HepG2 (cell line): ENCODE results near the gene DENND11. TPM values are rescaled to one million over a fixed set of nuclear protein-coding genes. Genes with fewer than 3 reads are reported as not detected.

ENCODE experiments used
- ATAC-seq: fragments of 200-7000 bp; cut with Tn5 transposase; 3 replicates; pipeline ENCODE4 v1.9.1; 2020; ENCODE audit warnings: mild to moderate bottlenecking, moderate library complexity
- BruUV-seq: library from RNA; stranded (reverse); fragments of 400-500 nt; replicated peaks from 2 replicates; lab custom pipeline; 2021; lab: Mats Ljungman, UMichigan
- CTCF ChIA-PET: fragments of 300-600 bp; formaldehyde crosslinking; extraction: SDS; loops from one replicate; lab custom pipeline; 2021; ENCODE audit warnings: low total read pairs, inconsistent platforms, low intra/inter-chr PET ratio; lab: Yijun Ruan, JAX
- POLR2A ChIA-PET: fragments of 350-600 bp; sonication (Branson Sonifier 250); formaldehyde crosslinking; loops from one replicate; lab custom pipeline; 2020; ENCODE audit warnings: antibody characterized with exemption, inconsistent platforms; lab: Yijun Ruan, JAX
- DNase-seq: peaks from one replicate; pipeline ENCODE4 v3.0.0-alpha.2; 2015; ENCODE audit warnings: low spot score
- FAIRE-seq: peaks from 3 replicates; lab custom pipeline; 2011; peaks lifted over from hg19 to GRCh38; lab: Jason Lieb, UNC
- H2AFZ ChIP-seq: one replicate; pipeline ENCODE4 v1.6.1; 2011; ENCODE audit warnings: low read length, inconsistent platforms
- H3K27ac ChIP-seq: fragments of 300-600 bp; 3 replicates; pipeline ENCODE4 v1.8.0; 2011; ENCODE audit warnings: mixed run types, mild to moderate bottlenecking, mixed read lengths, low read length, inconsistent platforms; ENCODE audit not compliant: insufficient read depth; ENCODE audit errors: extremely low read length
- H3K27me3 ChIP-seq, 2 experiments: fragments of 200-600 bp in 1 of 2; 2 replicates in 1 of 2; 3 replicates in 1 of 2; pipeline versions ENCODE4 v1.6.0 to v1.8.0; 2011; ENCODE audit warnings: low read length in 2 of 2, mild to moderate bottlenecking in 2 of 2, moderate library complexity in 2 of 2, inconsistent platforms in 1 of 2; ENCODE audit not compliant: insufficient read depth in 2 of 2, control insufficient read depth in 1 of 2
- H3K36me3 ChIP-seq, 2 experiments: fragments of 200-600 bp in 1 of 2; replicated peaks in 1 of 2; 2 replicates in 1 of 2; 3 replicates in 1 of 2; pipeline versions ENCODE4 v1.5.1 to v1.8.0; 2011; ENCODE audit warnings: low read length in 2 of 2, inconsistent platforms in 1 of 2; ENCODE audit not compliant: insufficient read depth in 2 of 2, control insufficient read depth in 1 of 2
- H3K4me1 ChIP-seq: 2 replicates; pipeline ENCODE4 v1.5.1; 2012; ENCODE audit warnings: low read length, inconsistent platforms; ENCODE audit not compliant: insufficient read depth
- H3K4me2 ChIP-seq: 2 replicates; pipeline ENCODE4 v1.6.0; 2011; ENCODE audit warnings: low read depth, low read length, inconsistent platforms
- H3K4me3 ChIP-seq, 3 experiments: fragments of 200-600 bp in 1 of 3; sonication (generic), shearing (Covaris generic) in 1 of 3; replicated peaks in 1 of 3; 2 replicates each; pipeline ENCODE4 v1.5.1; 2011 to 2016; ENCODE audit warnings: low read length in 3 of 3, inconsistent platforms in 2 of 3, low read depth in 2 of 3, mild to moderate bottlenecking in 2 of 3, control low read depth in 1 of 3, mixed read lengths in 1 of 3; ENCODE audit not compliant: insufficient read depth in 1 of 3
- H3K79me2 ChIP-seq: one replicate; pipeline ENCODE4 v1.6.1; 2011; ENCODE audit warnings: low read length, inconsistent platforms; ENCODE audit not compliant: insufficient read depth
- H3K9ac ChIP-seq: 2 replicates; pipeline ENCODE4 v1.6.0; 2011; ENCODE audit warnings: mild to moderate bottlenecking, low read depth, low read length, inconsistent platforms; ENCODE audit not compliant: insufficient read depth
- H3K9me3 ChIP-seq: 2 replicates; pipeline ENCODE4 v1.5.1; 2012; ENCODE audit warnings: mild to moderate bottlenecking, low read length
- H4K20me1 ChIP-seq: 2 replicates; pipeline ENCODE4 v1.6.0; 2011; ENCODE audit warnings: inconsistent platforms, mild to moderate bottlenecking, low read length, moderate library complexity; ENCODE audit not compliant: insufficient read depth
- BORCS8-MEF2B ChIP-seq: sonication (generic); formaldehyde crosslinking; IDR thresholded peaks from 2 replicates; pipeline ENCODE4 v1.8.0; 2022; ENCODE audit warnings: mild to moderate bottlenecking, missing genetic modification reagents
- CEBPG ChIP-seq: IDR thresholded peaks from 2 replicates; pipeline ENCODE4 v1.6.1; 2016
- DMTF1 ChIP-seq: sonication (generic); formaldehyde crosslinking; IDR thresholded peaks from 2 replicates; pipeline ENCODE4 v1.4.0; 2020; ENCODE audit warnings: mild to moderate bottlenecking, missing genetic modification reagents
- ELF3 ChIP-seq: IDR thresholded peaks from 2 replicates; pipeline ENCODE4 v1.6.1; 2016; ENCODE audit warnings: missing genetic modification reagents, missing compliant biosample characterization
- ESRRA ChIP-seq: sonication (generic); formaldehyde crosslinking; IDR thresholded peaks from 2 replicates; pipeline ENCODE4 v1.5.1; 2020; ENCODE audit warnings: mild to moderate bottlenecking, low read depth, missing genetic modification reagents
- ETV6 ChIP-seq: sonication (generic); formaldehyde crosslinking; conservative IDR thresholded peaks from 2 replicates; pipeline ENCODE4 v1.4.0; 2020; ENCODE audit warnings: missing genetic modification reagents
- FOXO1 ChIP-seq: sonication (generic); formaldehyde crosslinking; IDR thresholded peaks from 2 replicates; pipeline ENCODE4 v1.4.0; 2020; ENCODE audit warnings: missing genetic modification reagents
- FOXO4 ChIP-seq: sonication (generic); formaldehyde crosslinking; conservative IDR thresholded peaks from 2 replicates; pipeline ENCODE4 v1.8.1; 2023; ENCODE audit warnings: missing genetic modification reagents
- GZF1 ChIP-seq: sonication (generic); formaldehyde crosslinking; IDR thresholded peaks from 2 replicates; pipeline ENCODE4 v1.5.1; 2020; ENCODE audit warnings: mild to moderate bottlenecking, missing genetic modification reagents
- JARID2 ChIP-seq: sonication (generic); formaldehyde crosslinking; IDR thresholded peaks from 2 replicates; pipeline ENCODE4 v1.8.1; 2023; ENCODE audit warnings: missing genetic modification reagents, inconsistent platforms; ENCODE audit not compliant: insufficient replicate concordance
- JUNB ChIP-seq: sonication (generic); formaldehyde crosslinking; IDR thresholded peaks from 2 replicates; pipeline ENCODE4 v1.8.0; 2022; ENCODE audit warnings: missing genetic modification reagents, mild to moderate bottlenecking, borderline replicate concordance
- KDM5B ChIP-seq: sonication (generic); formaldehyde crosslinking; IDR thresholded peaks from 2 replicates; pipeline ENCODE4 v1.4.0; 2020; ENCODE audit warnings: missing genetic modification reagents, mild to moderate bottlenecking, borderline replicate concordance
- NBN ChIP-seq: fragments of 450-650 bp; conservative IDR thresholded peaks from 2 replicates; pipeline ENCODE4 v1.6.1; 2017
- NR2F6 ChIP-seq, 2 experiments: IDR thresholded peaks; 2 replicates each; pipeline ENCODE4 v1.6.1; 2016; ENCODE audit warnings: antibody characterized with exemption in 1 of 2, mild to moderate bottlenecking in 1 of 2
- SIN3A ChIP-seq: IDR thresholded peaks from 2 replicates; pipeline ENCODE4 v1.6.1; 2011; ENCODE audit warnings: low read depth, mild to moderate bottlenecking, control low read depth, low read length, borderline replicate concordance
- TGIF2 ChIP-seq: IDR thresholded peaks from 2 replicates; pipeline ENCODE4 v1.6.1; 2016; ENCODE audit warnings: control low read depth, missing compliant biosample characterization
- ZBTB38 ChIP-seq: sonication (generic); formaldehyde crosslinking; IDR thresholded peaks from 2 replicates; pipeline ENCODE4 v1.5.1; 2020; ENCODE audit warnings: mild to moderate bottlenecking, missing genetic modification reagents
- ZFP41 ChIP-seq: sonication (generic); formaldehyde crosslinking; IDR thresholded peaks from 2 replicates; pipeline ENCODE4 v1.4.0; 2020; ENCODE audit warnings: mild to moderate bottlenecking, missing genetic modification reagents, borderline replicate concordance
- ZNF430 ChIP-seq: sonication (generic); formaldehyde crosslinking; IDR thresholded peaks from 2 replicates; pipeline ENCODE4 v1.9.0; 2021; ENCODE audit warnings: mild to moderate bottlenecking, missing genetic modification reagents
- ZNF543 ChIP-seq: sonication (generic); formaldehyde crosslinking; IDR thresholded peaks from 2 replicates; pipeline ENCODE4 v1.4.0; 2020; ENCODE audit warnings: mild to moderate bottlenecking, missing genetic modification reagents
- ZNF552 ChIP-seq: sonication (generic); formaldehyde crosslinking; IDR thresholded peaks from 2 replicates; pipeline ENCODE4 v1.9.0; 2022; ENCODE audit warnings: missing genetic modification reagents, mild to moderate bottlenecking, borderline replicate concordance
- WGBS: methylation state at CpG from one replicate; pipeline ENCODE4 v1.1.6; 2017; ENCODE audit warnings: low lambda C conversion rate; 5-methylcytosine and 5-hydroxymethylcytosine counted together
- in situ Hi-C: cut with HindIII; loops from 2 replicates; pipeline ENCODE4 v1.10.0; 2017; ENCODE audit warnings: low pct_unique_long_range_greater_than_20kb; ENCODE audit not compliant: extremely low pct_ligation_motif_present
- intact Hi-C: fragments of 100-400 bp; cut with micrococcal nuclease; formaldehyde crosslinking; loops from one replicate; pipeline ENCODE4 v1.10.0; 2022; ENCODE audit not compliant: unreplicated experiment
- polyA plus RNA-seq, 8 experiments: library from polyadenylated mRNA; depleted of rRNA in 3 of 8; stranded (reverse) in 7 of 8; unstranded in 1 of 8; fragments of >200 nt; fragmentation: Illumina TruSeq in 4 of 8; extraction: Trizol in 4 of 8; gene quantifications; 2 replicates each; pipeline versions ENCODE4 v1.2.1 to v1.2.3, GENCODE V29; 2011 to 2016; ENCODE audit warnings: low read depth in 4 of 8, missing spikeins in 1 of 8, mixed read lengths in 1 of 8; ENCODE audit not compliant: insufficient read depth in 1 of 8
- total RNA-seq, 5 experiments: library from RNA; depleted of rRNA; stranded (reverse); fragments of >200 nt; fragmentation: Illumina TruSeq; extraction: Trizol; gene quantifications; 2 replicates each; pipeline ENCODE4 v1.2.3, GENCODE V29; 2016; ENCODE audit warnings: low read depth in 1 of 5

Gene DENND11
- total and polyA plus RNA-seq, 2 of the 13 experiments (the other 11 are each of a cell fraction or from before 2014, with no cell fraction given) = 7.1 to 10.5 TPM

- TF ChIP-seq FOXO4 (CRISPR knock-in tag) = no peak
- no peak for TF ChIP-seq NBN
- no peak for TF ChIP-seq ZNF543 (CRISPR knock-in tag)
- TF ChIP-seq CEBPG = peak; percentile 86
- TF ChIP-seq TGIF2 (CRISPR knock-in tag) = 0 out of 2 replicates have a peak, but pooled peaks have one; percentile 27
- TF ChIP-seq, all 625 proteins: peak for 16
Observed at GRCh38 chr7:141737118-141737835, 35.3 kb upstream of the DENND11 start (continued).

GRCh38 chr7:141731476-141732149 is 29.6 kb upstream of the DENND11 start:
- CTCF ChIA-PET = no interaction called here
- in situ Hi-C loops = loop anchor here (10.0 kb wide), 1 partner anchor 77 kb away; no protein-coding TSS in a partner anchor
- H3K9me3 ChIP-seq = no peaks in the 10 kb centered on the region
- no peaks in the 10 kb centered on the region for H3K36me3 ChIP-seq
- no peak for FAIRE-seq
- intact Hi-C loops = no loop called here
- H3K27ac ChIP-seq = no peak overlapping the region
- H3K27me3 ChIP-seq = no peaks in the 10 kb centered on the region
- ATAC-seq = no peak
- WGBS = 65% methylated on average over 24 of the region's 24 CpGs
- H3K4me1 ChIP-seq = no peaks in the 10 kb centered on the region
- no peak for DNase-seq
- POLR2A ChIA-PET = no interaction called here
- H2AFZ ChIP-seq = no peak overlapping the region
- H3K9ac ChIP-seq = no peak overlapping the region
- H4K20me1 ChIP-seq = no peaks in the 10 kb centered on the region
- no peak overlapping the region for H3K4me2 ChIP-seq
- H3K4me3 ChIP-seq = no peak overlapping the region
- H3K79me2 ChIP-seq = no peaks in the 10 kb centered on the region
- no TSS peak for BruUV-seq
- TF ChIP-seq GZF1 (CRISPR knock-in tag) (no peak), ZFP41 (CRISPR knock-in tag) (no peak), SIN3A (no peak), ZBTB38 (CRISPR knock-in tag) (no peak), ESRRA (CRISPR knock-in tag) (no peak), NR2F6 (IDR thresholded peaks at IDR 0.05) (no peak), NR2F6 (CRISPR knock-in tag; IDR thresholded peaks at IDR 0.05) (no peak), FOXO1 (no peak), JARID2 (CRISPR knock-in tag) (no peak), ETV6 (CRISPR knock-in tag) (no peak), ELF3 (CRISPR knock-in tag) (no peak), KDM5B (CRISPR knock-in tag) (no peak), BORCS8-MEF2B (no peak), JUNB (CRISPR knock-in tag) (no peak), ZNF430 (CRISPR knock-in tag) (no peak), DMTF1 (CRISPR knock-in tag) (no peak), ZNF552 (CRISPR knock-in tag) (no peak)
